ENCODE results near the gene CPNE5.

CPNE5 gene

GRCh38 chr6:36697481-36697903, 141.8 kb downstream of the CPNE5 start, which contains the start of gene RAB44:
Gene RAB44, plus strand, starts transcription at chr6:36697826. Its CDS starts 6,410 bp downstream, at chr6:36704236.
- DNase-seq = no peak

- DNase-seq = no peak
These were observed 143.8 kb downstream of the CPNE5 start for GRCh38 chr6:36695414-36695813.

GRCh38 chr6:36694616-36695015, 144.6 kb downstream of the CPNE5 start:
- DNase-seq = no peak

GRCh38 chr6:36692861-36693702, 146.2 kb downstream of the CPNE5 start:
- no peak for DNase-seq

GRCh38 chr6:36692220-36692619, 147.0 kb downstream of the CPNE5 start:
- DNase-seq = no peak

GRCh38 chr6:36691612-36692011, 147.6 kb downstream of the CPNE5 start:
- DNase-seq = no peak

GRCh38 chr6:36691011-36691410, 148.2 kb downstream of the CPNE5 start:
- DNase-seq = no peak
